HUES6 (cell line): ENCODE results near the gene B3GAT1.

Experiments
- H3K27ac ChIP-seq: 2 replicates; pipeline ENCODE4 v1.7.0; 2013; ENCODE audit warnings: low read depth, mild to moderate bottlenecking, low read length, inconsistent platforms
- H3K27me3 ChIP-seq: 2 replicates; pipeline ENCODE4 v1.6.1; 2013; ENCODE audit warnings: low read length; ENCODE audit not compliant: control insufficient read depth, insufficient read depth
- H3K36me3 ChIP-seq: 2 replicates; pipeline ENCODE4 v1.6.1; 2013; ENCODE audit warnings: low read length; ENCODE audit not compliant: control insufficient read depth, insufficient read depth
- H3K4me1 ChIP-seq: 2 replicates; pipeline ENCODE4 v1.6.1; 2013; ENCODE audit warnings: low read length; ENCODE audit not compliant: control insufficient read depth, insufficient read depth
- H3K4me3 ChIP-seq: 2 replicates; pipeline ENCODE4 v1.5.1; 2013; ENCODE audit warnings: low read depth, low read length
- H3K9ac ChIP-seq: one replicate; pipeline ENCODE4 v1.6.1; 2013; ENCODE audit warnings: mild to moderate bottlenecking, low read length
- H3K9me3 ChIP-seq: 2 replicates; pipeline ENCODE4 v1.6.1; 2013; ENCODE audit warnings: low read depth, low read length; ENCODE audit not compliant: control insufficient read depth, insufficient read depth

B3GAT1 gene

DNA sequence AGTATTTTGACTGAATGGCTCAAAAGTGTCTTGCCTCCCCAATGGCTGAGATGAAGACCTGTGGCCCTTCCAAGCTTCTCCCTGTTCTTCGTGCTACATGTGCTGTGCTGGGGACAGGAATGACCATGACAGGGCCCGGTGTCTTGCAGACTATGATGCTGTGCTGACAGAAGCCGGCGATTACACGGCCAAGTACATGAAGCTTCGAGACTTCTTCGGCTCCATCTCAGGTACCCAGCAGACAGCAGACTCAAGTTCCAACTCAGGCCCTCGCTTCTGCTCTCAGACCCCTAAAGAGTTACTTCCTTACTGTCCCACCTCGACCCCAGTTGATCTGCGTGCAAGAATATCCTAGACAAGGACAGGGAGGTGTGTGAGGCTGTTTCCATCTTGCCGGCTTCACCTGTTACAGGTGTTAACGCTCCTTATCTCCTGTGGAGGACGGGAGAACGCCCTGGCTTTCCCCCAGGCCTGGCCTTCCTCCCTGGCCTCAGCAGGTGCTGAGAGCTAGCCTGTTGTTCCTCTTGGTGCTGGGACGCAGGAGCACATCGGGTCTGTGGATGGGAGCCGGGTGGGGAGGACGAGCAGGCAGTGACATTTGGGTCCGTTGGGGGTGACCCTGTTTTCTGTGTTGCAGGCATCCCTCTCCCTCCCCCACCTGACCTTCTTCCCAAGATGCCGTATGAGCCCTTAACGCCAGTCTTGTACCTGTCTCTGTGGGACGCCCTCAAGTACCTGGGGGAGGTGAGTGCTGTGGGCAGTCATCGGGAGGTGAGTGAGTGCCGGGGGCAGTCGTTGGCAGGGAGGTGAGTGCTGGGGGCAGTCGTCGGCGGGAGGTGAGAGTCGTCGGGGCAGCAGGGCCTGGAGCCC lies 42.2 kb downstream of the B3GAT1 start:
- Histone ChIP-seq H3K9me3 (no peaks in the 10 kb centered on the region), H3K27me3 (no peaks in the 10 kb centered on the region), H3K27ac (no peak overlapping the region), H3K9ac (no peak overlapping the region), H3K4me1 (no peaks in the 10 kb centered on the region), H3K4me3 (no peak overlapping the region), H3K36me3 (no peaks in the 10 kb centered on the region)

DNA sequence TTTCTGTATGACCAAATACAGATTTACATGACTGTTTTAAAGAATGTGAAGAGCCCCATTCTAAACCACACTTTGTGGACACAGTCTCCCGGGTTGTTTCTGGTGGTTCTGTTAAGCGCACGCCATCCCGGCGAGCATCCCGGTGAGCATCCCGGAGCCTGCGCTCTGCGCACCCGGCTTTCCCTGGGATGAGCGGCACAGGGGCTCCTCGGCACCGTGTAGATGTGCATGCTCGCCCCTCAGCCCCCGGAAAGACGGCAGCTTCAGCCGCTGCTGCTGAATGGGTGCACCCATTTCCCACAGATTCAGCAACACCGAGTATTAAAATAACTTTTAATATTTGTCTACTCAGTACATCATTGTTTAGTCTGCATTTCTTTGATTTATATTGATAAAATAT lies 44.3 kb downstream of the B3GAT1 start:
- no peak overlapping the region for H3K27ac ChIP-seq
- no peaks in the 10 kb centered on the region for H3K36me3 ChIP-seq
- no peaks in the 10 kb centered on the region for H3K27me3 ChIP-seq
- no peaks in the 10 kb centered on the region for H3K4me1 ChIP-seq
- no peaks in the 10 kb centered on the region for H3K9me3 ChIP-seq
- H3K9ac ChIP-seq: no peak overlapping the region
- no peak overlapping the region for H3K4me3 ChIP-seq

DNA sequence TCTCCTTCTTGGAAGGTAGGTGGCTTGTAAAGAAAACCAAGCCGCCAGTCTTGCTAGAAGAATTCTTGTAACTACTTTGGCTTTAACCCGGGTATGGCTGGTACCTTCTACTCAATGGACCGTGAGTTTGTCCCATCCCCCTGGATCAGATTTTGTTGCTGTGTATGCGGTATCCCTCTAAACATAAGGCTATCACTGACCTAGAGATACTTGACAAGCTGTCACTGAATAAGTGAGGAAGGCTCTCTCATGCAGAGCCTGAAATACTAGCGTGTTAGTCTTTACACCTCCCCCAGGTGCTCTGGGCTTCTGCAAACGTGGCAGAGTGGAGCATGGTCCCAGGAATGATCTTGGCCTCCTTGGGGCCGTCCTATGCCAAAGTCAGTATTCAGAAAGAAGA lies 45.8 kb downstream of the B3GAT1 start:
- Histone ChIP-seq H3K27ac (no peak overlapping the region), H3K9me3 (no peaks in the 10 kb centered on the region), H3K27me3 (no peaks in the 10 kb centered on the region), H3K9ac (no peak overlapping the region), H3K4me3 (no peak overlapping the region), H3K4me1 (no peaks in the 10 kb centered on the region), H3K36me3 (no peaks in the 10 kb centered on the region)

DNA sequence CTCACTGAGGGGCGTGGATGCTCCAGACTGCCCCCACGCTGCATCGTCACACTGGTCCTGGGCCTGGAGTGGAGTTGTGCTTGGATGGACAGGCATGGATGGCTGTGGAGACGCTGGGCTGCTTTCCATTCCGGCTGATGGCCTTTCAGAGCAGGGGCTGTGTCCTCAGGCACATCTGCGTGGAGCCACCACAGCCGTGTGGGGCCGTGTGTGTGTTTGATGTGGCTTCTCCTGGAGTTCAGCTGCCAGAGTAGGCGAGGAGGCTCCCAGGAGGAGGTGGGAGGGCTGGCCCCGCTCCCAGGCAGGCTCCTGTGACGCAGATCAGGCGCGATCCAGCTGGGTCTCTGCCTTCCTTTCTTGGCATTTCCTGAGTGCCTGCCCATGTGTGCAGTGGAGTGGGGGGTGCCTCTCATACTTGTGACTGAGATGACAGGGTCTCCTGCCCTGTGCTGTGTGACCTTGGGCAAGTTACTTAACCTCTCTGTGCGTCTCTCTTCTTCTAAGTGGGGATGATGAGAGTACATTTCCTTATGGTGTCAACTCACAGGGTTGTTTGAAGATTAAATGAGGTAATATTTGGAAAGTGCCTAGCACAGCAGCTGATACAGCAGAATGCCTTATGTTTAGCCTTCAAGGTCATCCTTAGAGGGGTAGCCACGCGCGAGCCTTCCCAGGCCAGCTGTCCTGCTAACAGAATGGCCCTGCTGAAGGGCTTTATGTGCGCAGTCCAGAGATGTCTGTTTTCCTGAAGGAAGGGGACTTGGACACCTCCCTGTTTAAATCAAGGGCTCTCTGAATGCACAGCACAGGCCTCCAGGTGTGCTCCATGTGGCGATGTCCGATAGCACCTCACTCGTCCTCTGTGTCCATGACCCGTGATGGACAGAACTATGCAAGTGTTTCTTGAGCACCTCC lies 46.8 kb downstream of the B3GAT1 start:
- Histone ChIP-seq H3K27me3 (no peaks in the 10 kb centered on the region), H3K27ac (no peak overlapping the region), H3K9me3 (no peaks in the 10 kb centered on the region), H3K4me1 (no peaks in the 10 kb centered on the region), H3K4me3 (no peak overlapping the region), H3K36me3 (no peaks in the 10 kb centered on the region), H3K9ac (no peak overlapping the region)

- no peak overlapping the region for H3K27ac ChIP-seq
- peaks cover 7% of the 10 kb centered on the region; the same call in 1 of the 2 replicates for H3K27me3 ChIP-seq
- H3K9ac ChIP-seq: no peak overlapping the region
- no peaks in the 10 kb centered on the region; the same call in 1 of the 2 replicates for H3K4me1 ChIP-seq
- H3K36me3 ChIP-seq: no peaks in the 10 kb centered on the region
- no peaks in the 10 kb centered on the region for H3K9me3 ChIP-seq
- H3K4me3 ChIP-seq: no peak overlapping the region
Measured at GRCh38 chr11:134364261-134364660, 47.8 kb downstream of the B3GAT1 start.

DNA sequence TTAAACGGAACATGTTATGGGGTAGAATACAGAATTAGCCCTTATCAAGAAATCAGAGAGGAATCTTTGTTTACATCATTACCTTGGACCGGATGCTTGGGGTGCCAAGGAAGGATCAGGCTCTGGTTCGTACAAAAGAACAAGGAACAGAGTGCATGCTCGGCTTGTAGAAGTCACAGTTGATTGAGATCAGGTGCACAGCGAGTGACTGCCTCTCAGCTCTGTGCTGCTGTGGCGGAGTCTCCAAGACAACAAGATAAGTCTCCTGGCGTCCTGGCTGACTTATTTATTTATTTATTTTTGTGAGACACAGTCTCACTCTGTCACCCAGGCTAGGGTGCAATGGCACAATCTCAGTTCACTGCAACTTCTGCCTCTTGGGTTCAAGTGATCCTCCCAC lies 48.5 kb downstream of the B3GAT1 start:
- no peak overlapping the region for H3K9ac ChIP-seq
- H3K36me3 ChIP-seq: no peaks in the 10 kb centered on the region
- no peak overlapping the region for H3K4me3 ChIP-seq
- no peak overlapping the region for H3K27ac ChIP-seq
- H3K4me1 ChIP-seq: no peaks in the 10 kb centered on the region; the same call in 1 of the 2 replicates
- no peaks in the 10 kb centered on the region for H3K9me3 ChIP-seq
- peaks cover 7% of the 10 kb centered on the region; the same call in 1 of the 2 replicates for H3K27me3 ChIP-seq

- Histone ChIP-seq H3K9me3 (no peaks in the 10 kb centered on the region), H3K27ac (no peak overlapping the region), H3K4me1 (no peaks in the 10 kb centered on the region; the same call in 1 of the 2 replicates), H3K27me3 (peaks cover 7% of the 10 kb centered on the region; the same call in 1 of the 2 replicates), H3K9ac (no peak overlapping the region), H3K36me3 (no peaks in the 10 kb centered on the region), H3K4me3 (no peak overlapping the region)
Measured at GRCh38 chr11:134363161-134363560, 48.9 kb downstream of the B3GAT1 start.

DNA sequence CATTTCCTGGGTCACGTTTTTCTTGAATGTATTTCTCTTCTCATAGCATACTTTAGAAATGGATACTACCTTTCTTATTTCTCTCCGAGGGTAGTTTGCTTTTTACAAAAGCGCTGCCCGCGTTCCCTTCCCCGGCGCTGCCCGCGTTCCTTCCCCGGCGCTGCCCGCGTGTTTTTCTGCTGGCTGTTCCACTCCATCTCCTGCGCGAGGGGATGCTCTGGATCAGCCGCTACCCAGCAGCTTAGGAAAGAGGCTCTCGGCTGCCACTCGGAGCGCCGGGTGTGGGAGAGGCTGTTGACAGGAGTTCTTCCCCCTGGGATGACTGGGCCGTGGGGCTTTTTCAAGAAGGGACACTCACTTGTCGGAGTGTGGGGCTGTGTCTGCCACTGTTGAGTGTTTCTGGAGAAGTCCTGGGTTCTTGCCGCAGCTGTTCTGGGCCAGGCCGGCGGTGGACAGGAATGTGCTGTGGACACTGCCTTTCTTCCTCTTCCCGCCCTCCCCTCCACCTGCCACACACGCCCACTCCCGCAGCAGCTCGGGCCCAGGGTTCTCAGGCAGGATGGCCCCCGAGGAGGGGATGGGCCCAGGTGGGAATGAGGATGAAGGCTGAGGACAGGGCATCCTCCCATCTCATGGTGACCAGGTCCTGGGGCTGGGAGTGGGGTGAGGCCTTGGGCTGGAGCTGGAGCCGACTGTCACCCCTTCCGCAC lies 49.7 kb downstream of the B3GAT1 start:
- no peak overlapping the region for H3K4me3 ChIP-seq
- H3K9me3 ChIP-seq: no peaks in the 10 kb centered on the region
- no peak overlapping the region for H3K27ac ChIP-seq
- H3K4me1 ChIP-seq: no peaks in the 10 kb centered on the region; the same call in 1 of the 2 replicates
- no peak overlapping the region for H3K9ac ChIP-seq
- H3K27me3 ChIP-seq: peaks cover 7% of the 10 kb centered on the region; the same call in 1 of the 2 replicates
- no peaks in the 10 kb centered on the region for H3K36me3 ChIP-seq

- no peak overlapping the region for H3K4me3 ChIP-seq
- no peak overlapping the region for H3K9ac ChIP-seq
- no peaks in the 10 kb centered on the region for H3K9me3 ChIP-seq
- H3K27me3 ChIP-seq: peaks cover 7% of the 10 kb centered on the region; the same call in 1 of the 2 replicates
- H3K36me3 ChIP-seq: no peaks in the 10 kb centered on the region
- H3K4me1 ChIP-seq: no peaks in the 10 kb centered on the region; the same call in 1 of the 2 replicates
- no peak overlapping the region for H3K27ac ChIP-seq
Measured at GRCh38 chr11:134361661-134362060, 50.4 kb downstream of the B3GAT1 start.

DNA sequence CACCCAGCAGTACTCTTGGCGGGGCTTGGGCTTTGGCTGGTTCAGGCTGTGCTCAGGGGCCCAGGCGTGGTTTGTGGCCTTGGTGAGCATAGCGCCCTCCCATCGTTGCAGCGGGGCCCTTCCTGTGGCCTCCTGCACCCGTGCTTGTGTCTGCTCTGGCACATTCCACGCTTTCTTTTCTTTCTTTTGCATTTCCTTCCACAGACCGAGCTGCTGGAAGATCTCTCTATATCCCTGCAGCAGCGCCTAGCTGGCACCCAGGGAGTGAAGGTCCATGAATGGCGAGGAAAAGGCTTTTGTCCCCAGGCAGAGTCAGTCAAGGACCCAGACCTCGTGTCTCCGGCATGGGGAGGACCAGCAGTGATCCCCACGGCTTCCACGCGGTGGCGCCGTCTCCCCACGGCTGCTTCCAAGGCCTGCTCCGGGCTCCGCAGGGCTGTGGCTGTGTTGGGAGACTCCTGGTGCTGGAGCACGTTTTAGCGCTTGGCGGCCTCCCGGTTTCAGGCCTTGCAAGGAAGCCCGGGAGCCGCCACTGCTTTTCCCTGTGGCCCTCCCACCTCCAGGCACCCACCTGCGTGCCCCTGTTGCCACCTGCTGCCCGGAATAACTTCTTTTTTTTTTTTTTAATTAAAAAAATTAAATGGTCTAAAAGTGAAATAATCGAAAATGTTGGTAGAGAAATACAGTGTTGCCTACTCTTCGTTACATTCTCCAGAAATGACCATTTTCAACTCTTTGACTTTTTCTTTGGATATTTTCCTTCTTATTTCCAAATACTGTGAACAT lies 51.8 kb downstream of the B3GAT1 start:
- no peaks in the 10 kb centered on the region for H3K36me3 ChIP-seq
- H3K9me3 ChIP-seq: no peaks in the 10 kb centered on the region
- no peak overlapping the region for H3K27ac ChIP-seq
- peaks cover 7% of the 10 kb centered on the region; the same call in 1 of the 2 replicates for H3K27me3 ChIP-seq
- H3K9ac ChIP-seq: no peak overlapping the region
- H3K4me1 ChIP-seq: no peaks in the 10 kb centered on the region; the same call in 1 of the 2 replicates
- no peak overlapping the region for H3K4me3 ChIP-seq
